GM23338 (cell line): ENCODE measurements around the gene KLC1. TPM values are rescaled to one million over a fixed set of nuclear protein-coding genes. Genes with fewer than 3 reads are reported as not detected.
A peak's percentile ranks its signal among the peaks of the same experiment; 100 is the strongest.

Experiments
- ATAC-seq: fragments of 200-7000 bp; cut with Tn5 transposase; 3 replicates; pipeline ENCODE4 v1.9.1; 2020
- DNase-seq: peaks from one replicate; pipeline ENCODE4 v3.0.0-alpha.2; 2015; ENCODE audit warnings: low spot score
- H2AFZ ChIP-seq: fragments of 200-600 bp; sonication (generic); 2 replicates; pipeline ENCODE4 v1.8.0; 2016; ENCODE audit warnings: antibody characterized with exemption, mild to moderate bottlenecking, moderate library complexity
- H3F3A ChIP-seq: fragments of 200-600 bp; sonication (generic); replicated peaks from 2 replicates; pipeline ENCODE4 v1.8.0; 2017; ENCODE audit warnings: antibody characterized with exemption, mixed run types, low read depth
- H3K27ac ChIP-seq: fragments of 200-600 bp; sonication (generic); 2 replicates; pipeline ENCODE4 v1.6.1; 2016; ENCODE audit warnings: low read depth
- H3K27me3 ChIP-seq: fragments of 200-600 bp; sonication (generic); 2 replicates; pipeline ENCODE4 v1.8.0; 2016; ENCODE audit warnings: mild to moderate bottlenecking, mixed run types, moderate library complexity; ENCODE audit not compliant: insufficient read depth
- H3K36me3 ChIP-seq: fragments of 200-600 bp; sonication (generic); 2 replicates; pipeline ENCODE4 v1.8.0; 2016; ENCODE audit warnings: mild to moderate bottlenecking; ENCODE audit not compliant: insufficient read depth
- H3K4me1 ChIP-seq: fragments of 200-600 bp; sonication (generic); 2 replicates; pipeline ENCODE4 v1.8.0; 2016; ENCODE audit warnings: mild to moderate bottlenecking, moderate library complexity; ENCODE audit not compliant: insufficient read depth
- H3K4me2 ChIP-seq: fragments of 200-600 bp; sonication (generic); 2 replicates; pipeline ENCODE4 v1.7.1; 2017; ENCODE audit warnings: mixed run types
- H3K4me3 ChIP-seq: fragments of 200-600 bp; sonication (generic); 2 replicates; pipeline ENCODE4 v1.6.1; 2016; ENCODE audit warnings: mixed run types
- H3K79me2 ChIP-seq: fragments of 200-600 bp; sonication (generic); replicated peaks from 2 replicates; pipeline ENCODE4 v1.8.0; 2017; ENCODE audit warnings: mild to moderate bottlenecking; ENCODE audit not compliant: insufficient read depth
- H3K9me2 ChIP-seq: fragments of 200-600 bp; sonication (generic); 2 replicates; pipeline ENCODE4 v1.8.0; 2017; ENCODE audit not compliant: insufficient read depth
- H4K20me1 ChIP-seq: fragments of 200-600 bp; sonication (generic); replicated peaks from 2 replicates; pipeline ENCODE4 v1.8.0; 2017; ENCODE audit warnings: mild to moderate bottlenecking; ENCODE audit not compliant: insufficient read depth
- H3K27ac Mint-ChIP-seq: 2 replicates; pipeline ENCODE4 v1.8.0; 2020; ENCODE audit warnings: inconsistent platforms, mild to moderate bottlenecking, moderate library complexity, mixed read lengths
- H3K27me3 Mint-ChIP-seq: 3 replicates; pipeline ENCODE4 v1.8.0; 2022; ENCODE audit warnings: low read depth, mild to moderate bottlenecking, moderate library complexity, mixed read lengths, inconsistent platforms; ENCODE audit not compliant: insufficient read depth, poor library complexity
- H3K36me3 Mint-ChIP-seq: 3 replicates; pipeline ENCODE4 v1.8.0; 2021; ENCODE audit warnings: low read depth, mild to moderate bottlenecking, inconsistent platforms, moderate library complexity, mixed read lengths
- H3K4me1 Mint-ChIP-seq: 3 replicates; pipeline ENCODE4 v1.8.0; 2020; ENCODE audit warnings: mild to moderate bottlenecking, inconsistent platforms, mixed read lengths
- H3K4me3 Mint-ChIP-seq: 3 replicates; pipeline ENCODE4 v1.8.0; 2021; ENCODE audit warnings: moderate library complexity, mild to moderate bottlenecking, inconsistent platforms, mixed read lengths
- H3K9me3 Mint-ChIP-seq: 3 replicates; pipeline ENCODE4 v1.8.0; 2020; ENCODE audit warnings: moderate library complexity, mild to moderate bottlenecking, inconsistent platforms, mixed read lengths
- EZH2 ChIP-seq: fragments of 200-600 bp; sonication (generic); IDR thresholded peaks from one replicate; pipeline ENCODE4 v1.8.0; 2017; ENCODE audit warnings: antibody characterized with exemption, mild to moderate bottlenecking, low read depth; ENCODE audit not compliant: unreplicated experiment
- EZH2phosphoT487 ChIP-seq: fragments of 200-600 bp; sonication (generic); IDR thresholded peaks from one replicate; pipeline ENCODE4 v1.8.1; 2018; ENCODE audit warnings: antibody characterized with exemption; ENCODE audit not compliant: unreplicated experiment
- NANOG ChIP-seq: IDR thresholded peaks from 2 replicates; pipeline ENCODE4 v1.6.1; 2016; ENCODE audit warnings: antibody characterized with exemption, borderline replicate concordance
- POLR2AphosphoS5 ChIP-seq: IDR thresholded peaks from 2 replicates; pipeline ENCODE4 v1.6.1; 2016; ENCODE audit warnings: antibody characterized with exemption, low read depth
- REST ChIP-seq: IDR thresholded peaks from one replicate; pipeline ENCODE4 v1.6.1; 2018; ENCODE audit warnings: antibody characterized with exemption; ENCODE audit not compliant: unreplicated experiment
- STAT1 ChIP-seq: IDR thresholded peaks from one replicate; pipeline ENCODE4 v1.6.1; 2016; ENCODE audit warnings: antibody characterized with exemption; ENCODE audit not compliant: unreplicated experiment
- ZNF114 ChIP-seq: fragments of 250-450 bp; sonication (Bioruptor Pico); IDR thresholded peaks from 2 replicates; pipeline ENCODE4 v1.5.0; 2020; ENCODE audit warnings: mild to moderate bottlenecking, moderate library complexity
- ZNF331 ChIP-seq: fragments of 250-450 bp; sonication (Bioruptor Pico); IDR thresholded peaks from 2 replicates; pipeline ENCODE4 v1.5.0; 2020; ENCODE audit warnings: low read depth, mild to moderate bottlenecking, moderate library complexity
- polyA plus RNA-seq: library from polyadenylated mRNA; unstranded; fragments of >200 nt; fragmentation: Nextera tagmentation; extraction: Ambion mirVana; gene quantifications from 2 replicates; pipeline ENCODE4 v1.2.1, GENCODE V29; 2016
- total RNA-seq: library from RNA; depleted of rRNA; stranded (reverse); fragments of >200 nt; shearing (Covaris generic); gene quantifications from 2 replicates; pipeline ENCODE4 v1.2.3, GENCODE V29; 2014
- TF ChIP-seq, protein P1 (sequence below): IDR thresholded peaks from 2 replicates; pipeline ENCODE4 v1.6.1; 2016; ENCODE audit warnings: antibody characterized with exemption
- TF ChIP-seq, protein P2 (sequence below), 2 experiments: fragments of 200-600 bp in 1 of 2; sonication (generic) in 1 of 2; conservative IDR thresholded peaks; 2 replicates each; pipeline versions ENCODE4 v1.5.1 to v1.6.1; 2016 to 2017; ENCODE audit warnings: antibody characterized with exemption in 2 of 2, low read depth in 2 of 2, mild to moderate bottlenecking in 2 of 2, moderate library complexity in 1 of 2

Gene KLC1
- total and polyA plus RNA-seq, 2 experiments from 2014 or later: 165 to 308 TPM

- TF ChIP-seq, protein P1, sequence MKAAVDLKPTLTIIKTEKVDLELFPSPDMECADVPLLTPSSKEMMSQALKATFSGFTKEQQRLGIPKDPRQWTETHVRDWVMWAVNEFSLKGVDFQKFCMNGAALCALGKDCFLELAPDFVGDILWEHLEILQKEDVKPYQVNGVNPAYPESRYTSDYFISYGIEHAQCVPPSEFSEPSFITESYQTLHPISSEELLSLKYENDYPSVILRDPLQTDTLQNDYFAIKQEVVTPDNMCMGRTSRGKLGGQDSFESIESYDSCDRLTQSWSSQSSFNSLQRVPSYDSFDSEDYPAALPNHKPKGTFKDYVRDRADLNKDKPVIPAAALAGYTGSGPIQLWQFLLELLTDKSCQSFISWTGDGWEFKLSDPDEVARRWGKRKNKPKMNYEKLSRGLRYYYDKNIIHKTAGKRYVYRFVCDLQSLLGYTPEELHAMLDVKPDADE: no peak
- TF ChIP-seq ZNF331 (CRISPR knock-in tag) (no peak), ZNF114 (CRISPR knock-in tag) (no peak), EZH2phosphoT487 (no peak), NANOG (no peak), POLR2AphosphoS5 (no peak)
These were observed 67.0 kb downstream of the KLC1 start (continued) for GRCh38 chr14:103696070-103696402.

GRCh38 chr14:103696466-103697071 lies 67.6 kb downstream of the KLC1 start:
- peak overlapping the region; percentile 42; the same call in 1 of the 2 replicates for H3K27ac ChIP-seq
- H3K9me3 Mint-ChIP-seq: no peaks in the 10 kb centered on the region; the same call in 2 of the 3 replicates
- no peaks in the 10 kb centered on the region; the same call in none of the 2 replicates for H3K36me3 ChIP-seq

More at GRCh38 chr14:103696466-103697071, 67.6 kb downstream of the KLC1 start:
- no peaks in the 10 kb centered on the region for H3K27me3 ChIP-seq
- no peak overlapping the region for H3K4me2 ChIP-seq
- peaks cover 38% of the 10 kb centered on the region for H3K36me3 Mint-ChIP-seq
- H3F3A ChIP-seq: peaks cover 15% of the 10 kb centered on the region; the same call in 1 of the 2 replicates
- no peaks in the 10 kb centered on the region for H3K9me2 ChIP-seq
- H3K4me3 Mint-ChIP-seq: no peak overlapping the region
- H3K4me3 ChIP-seq: no peak overlapping the region
- TF ChIP-seq ZNF114 (CRISPR knock-in tag) (no peak), REST (no peak), NANOG (no peak), EZH2phosphoT487 (no peak), EZH2 (no peak), POLR2AphosphoS5 (no peak; the same call in 1 of the 2 replicates), STAT1 (no peak)
- TF ChIP-seq, protein P2, sequence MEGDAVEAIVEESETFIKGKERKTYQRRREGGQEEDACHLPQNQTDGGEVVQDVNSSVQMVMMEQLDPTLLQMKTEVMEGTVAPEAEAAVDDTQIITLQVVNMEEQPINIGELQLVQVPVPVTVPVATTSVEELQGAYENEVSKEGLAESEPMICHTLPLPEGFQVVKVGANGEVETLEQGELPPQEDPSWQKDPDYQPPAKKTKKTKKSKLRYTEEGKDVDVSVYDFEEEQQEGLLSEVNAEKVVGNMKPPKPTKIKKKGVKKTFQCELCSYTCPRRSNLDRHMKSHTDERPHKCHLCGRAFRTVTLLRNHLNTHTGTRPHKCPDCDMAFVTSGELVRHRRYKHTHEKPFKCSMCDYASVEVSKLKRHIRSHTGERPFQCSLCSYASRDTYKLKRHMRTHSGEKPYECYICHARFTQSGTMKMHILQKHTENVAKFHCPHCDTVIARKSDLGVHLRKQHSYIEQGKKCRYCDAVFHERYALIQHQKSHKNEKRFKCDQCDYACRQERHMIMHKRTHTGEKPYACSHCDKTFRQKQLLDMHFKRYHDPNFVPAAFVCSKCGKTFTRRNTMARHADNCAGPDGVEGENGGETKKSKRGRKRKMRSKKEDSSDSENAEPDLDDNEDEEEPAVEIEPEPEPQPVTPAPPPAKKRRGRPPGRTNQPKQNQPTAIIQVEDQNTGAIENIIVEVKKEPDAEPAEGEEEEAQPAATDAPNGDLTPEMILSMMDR (conservative IDR thresholded peaks at IDR 0.05; ENCODE audit: low read depth in 2 of 2): no peak
- DNase-seq: no peak
- peaks cover 21% of the 10 kb centered on the region for H3K4me1 Mint-ChIP-seq
- 0 out of 2 replicates have a peak, but pooled peaks cover 8% of the 10 kb centered on the region for H3K79me2 ChIP-seq
- peaks cover 34% of the 10 kb centered on the region for H3K27me3 Mint-ChIP-seq
- no peak overlapping the region; the same call in 1 of the 2 replicates for H3K27ac Mint-ChIP-seq
- no peak overlapping the region for H2AFZ ChIP-seq
- H3K4me1 ChIP-seq: peaks cover 6% of the 10 kb centered on the region; the same call in 1 of the 2 replicates
- peaks cover 18% of the 10 kb centered on the region for H4K20me1 ChIP-seq
- ATAC-seq: peak; percentile 3; the same call in 1 of the 3 replicates
